Muscle of leg (tissue), 11 donors: ENCODE data around the gene SPIRE2. TPM values are rescaled to one million over a fixed set of nuclear protein-coding genes. Genes with fewer than 3 reads are reported as not detected.
"Not testable (repeated sequence)": the region's sequence is repeated elsewhere in the genome, so short reads cannot be mapped to it uniquely, and the experiment has no call there.

Experiments used
- DNase-seq: peaks from one replicate; pipeline ENCODE4 v3.0.0; 2013
- H3K27ac ChIP-seq: one replicate; pipeline ENCODE4 v1.5.1; 2013; ENCODE audit warnings: mild to moderate bottlenecking, low read length, control low read depth
- H3K27me3 ChIP-seq: one replicate; pipeline ENCODE4 v1.6.1; 2013; ENCODE audit warnings: low read length; ENCODE audit not compliant: control insufficient read depth, insufficient read depth
- H3K36me3 ChIP-seq: one replicate; pipeline ENCODE4 v1.6.1; 2013; ENCODE audit warnings: low read length; ENCODE audit not compliant: control insufficient read depth, insufficient read depth
- H3K4me1 ChIP-seq: one replicate; pipeline ENCODE4 v1.6.1; 2013; ENCODE audit warnings: low read length; ENCODE audit not compliant: control insufficient read depth, insufficient read depth
- H3K4me3 ChIP-seq: one replicate; pipeline ENCODE4 v1.5.1; 2013; ENCODE audit warnings: low read length, control low read depth
- H3K9me3 ChIP-seq: replicated peaks from 2 replicates; pipeline ENCODE4 v1.6.1; 2013; ENCODE audit warnings: low read depth, low read length; ENCODE audit not compliant: control insufficient read depth
- WGBS: methylation state at CpG from one replicate; pipeline ENCODE4 v1.1.5; 2013; ENCODE audit warnings: missing lambda C conversion rate; ENCODE audit not compliant: insufficient coverage; 5-methylcytosine and 5-hydroxymethylcytosine counted together
- polyA plus RNA-seq, 8 donors: library from polyadenylated mRNA; unstranded; fragments of 120-200 nt; gene quantifications; one replicate each; pipeline versions ENCODE4 v1.2.1 to v1.2.3, GENCODE V29; 2013; ENCODE audit warnings: inconsistent platforms in 1 of 8, low replicate concordance in 1 of 8; ENCODE audit not compliant: insufficient read length in 8 of 8, insufficient read depth in 1 of 8
- total RNA-seq: library from RNA; stranded (reverse); fragments of 120-200 nt; gene quantifications from one replicate; pipeline ENCODE4 v1.2.4, GENCODE V29; 2013

Gene SPIRE2
- total and polyA plus RNA-seq, 9 donors = 1.6 to 4.2 (median 3.1) TPM

- 100% methylated on average over 2 of the region's 5 CpGs for WGBS
- no peak for DNase-seq
- H3K4me3 ChIP-seq = no peak overlapping the region
Measured at GRCh38 chr16:89867918-89868317, 39.6 kb downstream of the SPIRE2 start.

GRCh38 chr16:89869911-89870310, 41.6 kb downstream of the SPIRE2 start:
- H3K36me3 ChIP-seq = peaks cover 5% of the 10 kb centered on the region
- WGBS = 91% methylated on average over 6 of the region's 12 CpGs
- no peak overlapping the region for H3K27ac ChIP-seq
- H3K9me3 ChIP-seq = peaks cover 9% of the 10 kb centered on the region
- DNase-seq = no peak
- no peaks in the 10 kb centered on the region for H3K27me3 ChIP-seq
- H3K4me3 ChIP-seq = no peak overlapping the region
- H3K4me1 ChIP-seq = peaks cover 15% of the 10 kb centered on the region

More at GRCh38 chr16:89867918-89868317, 39.6 kb downstream of the SPIRE2 start:
- Histone ChIP-seq H3K4me1 (peaks cover 15% of the 10 kb centered on the region), H3K36me3 (no peaks in the 10 kb centered on the region), H3K9me3 (peaks cover 9% of the 10 kb centered on the region), H3K27ac (no peak overlapping the region), H3K27me3 (no peaks in the 10 kb centered on the region)

- Histone ChIP-seq H3K27me3 (no peaks in the 10 kb centered on the region), H3K4me1 (peaks cover 17% of the 10 kb centered on the region), H3K27ac (no peak overlapping the region), H3K4me3 (no peak overlapping the region), H3K9me3 (peaks cover 9% of the 10 kb centered on the region), H3K36me3 (peaks cover 9% of the 10 kb centered on the region)
- DNase-seq = no peak
- 85% methylated on average over 2 of the region's 6 CpGs for WGBS
Measured at GRCh38 chr16:89870440-89870839, 42.2 kb downstream of the SPIRE2 start.

GRCh38 chr16:89871895-89872294, 43.6 kb downstream of the SPIRE2 start:
- Histone ChIP-seq H3K4me1 (peaks cover 17% of the 10 kb centered on the region), H3K36me3 (peaks cover 13% of the 10 kb centered on the region), H3K27me3 (no peaks in the 10 kb centered on the region), H3K4me3 (no peak overlapping the region), H3K9me3 (peaks cover 9% of the 10 kb centered on the region), H3K27ac (no peak overlapping the region)
- DNase-seq = no peak
- 93% methylated on average over 3 of the region's 9 CpGs for WGBS

- Histone ChIP-seq H3K4me3 (peak within 1 kb of the TSS; percentile 88), H3K4me1 (peaks cover 17% of the 10 kb centered on the region), H3K27ac (peak within 1 kb of the TSS; percentile 100), H3K9me3 (no peaks in the 10 kb centered on the region), H3K36me3 (peaks cover 14% of the 10 kb centered on the region), H3K27me3 (no peaks in the 10 kb centered on the region)
- peak; percentile 94 for DNase-seq
- under 1% methylated on average over 104 of the region's 104 CpGs for WGBS
Measured at GRCh38 chr16:89873109-89873971, 45.1 kb downstream of the SPIRE2 start, which contains the start of gene TCF25. TCF25 (plus strand) TSS chr16:89873592; CDS start chr16:89873668, 76 bp downstream.

GRCh38 chr16:89873972-89874689, 45.9 kb downstream of the SPIRE2 start:
- under 1% methylated on average over 54 of the region's 61 CpGs for WGBS
- Histone ChIP-seq H3K27me3 (no peaks in the 10 kb centered on the region), H3K36me3 (peaks cover 21% of the 10 kb centered on the region), H3K4me1 (peaks cover 17% of the 10 kb centered on the region), H3K9me3 (no peaks in the 10 kb centered on the region), H3K4me3 (peak overlapping the region; percentile 88), H3K27ac (peak overlapping the region; percentile 100)
- DNase-seq = peak; percentile 97

- H3K36me3 ChIP-seq = peaks cover 61% of the 10 kb centered on the region
- not testable (repeated sequence) for H3K27me3 ChIP-seq, H3K9me3 ChIP-seq, H3K4me3 ChIP-seq, H3K4me1 ChIP-seq, H3K27ac ChIP-seq, DNase-seq
- WGBS = 98% methylated on average over 18 of the region's 28 CpGs
Measured at GRCh38 chr16:89879123-89879522, 50.8 kb downstream of the SPIRE2 start.

GRCh38 chr16:89880477-89881367, 52.4 kb downstream of the SPIRE2 start:
- 88% methylated on average over 10 of the region's 18 CpGs for WGBS
- Histone ChIP-seq H3K4me3 (no peak overlapping the region), H3K27me3 (no peaks in the 10 kb centered on the region), H3K4me1 (no peaks in the 10 kb centered on the region), H3K36me3 (peaks cover 62% of the 10 kb centered on the region), H3K27ac (no peak overlapping the region), H3K9me3 (no peaks in the 10 kb centered on the region)
- DNase-seq = no peak

GRCh38 chr16:89881368-89881730, 53.1 kb downstream of the SPIRE2 start:
- peaks cover 63% of the 10 kb centered on the region for H3K36me3 ChIP-seq
- H3K9me3 ChIP-seq = no peaks in the 10 kb centered on the region
- no peaks in the 10 kb centered on the region for H3K4me1 ChIP-seq
- no peak overlapping the region for H3K4me3 ChIP-seq
- 86% methylated on average over 6 of the region's 6 CpGs for WGBS
- H3K27ac ChIP-seq = no peak overlapping the region
- DNase-seq = no peak
- no peaks in the 10 kb centered on the region for H3K27me3 ChIP-seq
